MM.1S (cell line): Measurements from ENCODE around the gene CTSH.

Source experiments
- DNase-seq: peaks from one replicate; pipeline ENCODE4 v3.0.0-alpha.2; 2015
- H2AFZ ChIP-seq: fragments of 300-600 bp; sonication (generic); 2 replicates; pipeline ENCODE4 v1.6.0; 2016; ENCODE audit warnings: antibody characterized with exemption, low read length
- H3F3A ChIP-seq: fragments of 300-600 bp; sonication (generic); 2 replicates; pipeline ENCODE4 v1.6.1; 2016; ENCODE audit warnings: mild to moderate bottlenecking, antibody characterized with exemption, low read length, moderate library complexity, mixed read lengths; ENCODE audit not compliant: insufficient read depth
- H3K27ac ChIP-seq: fragments of 300-600 bp; sonication (generic); 2 replicates; pipeline ENCODE4 v1.5.1; 2016; ENCODE audit warnings: mild to moderate bottlenecking, low read length
- H3K27me3 ChIP-seq: fragments of 300-600 bp; sonication (generic); replicated peaks from 2 replicates; pipeline ENCODE4 v1.6.0; 2016; ENCODE audit warnings: low read length; ENCODE audit not compliant: insufficient read depth
- H3K36me3 ChIP-seq: fragments of 300-600 bp; sonication (generic); replicated peaks from 2 replicates; pipeline ENCODE4 v1.6.1; 2016; ENCODE audit warnings: mild to moderate bottlenecking, low read length, mixed read lengths; ENCODE audit not compliant: insufficient read depth
- H3K4me1 ChIP-seq: fragments of 300-600 bp; sonication (generic); 2 replicates; pipeline ENCODE4 v1.6.1; 2016; ENCODE audit warnings: low read length, mixed read lengths
- H3K4me2 ChIP-seq: fragments of 300-600 bp; sonication (generic); 2 replicates; pipeline ENCODE4 v1.6.0; 2016; ENCODE audit warnings: low read depth, low read length
- H3K4me3 ChIP-seq: fragments of 300-600 bp; sonication (generic); 2 replicates; pipeline ENCODE4 v1.5.1; 2016; ENCODE audit warnings: low read length, mixed read lengths
- H3K79me2 ChIP-seq: fragments of 300-600 bp; sonication (generic); 2 replicates; pipeline ENCODE4 v1.6.1; 2016; ENCODE audit warnings: mixed run types, low read length, mixed read lengths
- H3K9ac ChIP-seq: fragments of 300-600 bp; sonication (generic); 2 replicates; pipeline ENCODE4 v1.6.1; 2016; ENCODE audit warnings: low read length, mixed read lengths
- H3K9me2 ChIP-seq: fragments of 300-600 bp; sonication (generic); replicated peaks from 2 replicates; pipeline ENCODE4 v1.6.1; 2016; ENCODE audit warnings: mild to moderate bottlenecking, low read length, mixed read lengths; ENCODE audit not compliant: insufficient read depth
- H3K9me3 ChIP-seq: fragments of 300-600 bp; sonication (generic); replicated peaks from 2 replicates; pipeline ENCODE4 v1.6.1; 2016; ENCODE audit warnings: mild to moderate bottlenecking, low read length, mixed read lengths; ENCODE audit not compliant: insufficient read depth
- H4K20me1 ChIP-seq: fragments of 300-600 bp; sonication (generic); 2 replicates; pipeline ENCODE4 v1.6.1; 2016; ENCODE audit warnings: mild to moderate bottlenecking, low read length, moderate library complexity, mixed read lengths; ENCODE audit not compliant: insufficient read depth
- EZH2 ChIP-seq: fragments of 300-600 bp; sonication (generic); optimal IDR thresholded peaks from 2 replicates; pipeline ENCODE3; 2017; ENCODE audit warnings: low read depth, mild to moderate bottlenecking, antibody characterized with exemption, low read length, mixed read lengths
- EZH2phosphoT487 ChIP-seq: fragments of 300-600 bp; sonication (generic); IDR thresholded peaks from 2 replicates; pipeline ENCODE4 v1.6.1; 2018; ENCODE audit warnings: antibody characterized with exemption, low read length
- TF ChIP-seq, protein P1 (sequence below): fragments of 300-600 bp; sonication (generic); IDR thresholded peaks from 2 replicates; pipeline ENCODE4 v1.5.1; 2016; ENCODE audit warnings: antibody characterized with exemption, low read length, mixed read lengths

Gene CTSH

DNA sequence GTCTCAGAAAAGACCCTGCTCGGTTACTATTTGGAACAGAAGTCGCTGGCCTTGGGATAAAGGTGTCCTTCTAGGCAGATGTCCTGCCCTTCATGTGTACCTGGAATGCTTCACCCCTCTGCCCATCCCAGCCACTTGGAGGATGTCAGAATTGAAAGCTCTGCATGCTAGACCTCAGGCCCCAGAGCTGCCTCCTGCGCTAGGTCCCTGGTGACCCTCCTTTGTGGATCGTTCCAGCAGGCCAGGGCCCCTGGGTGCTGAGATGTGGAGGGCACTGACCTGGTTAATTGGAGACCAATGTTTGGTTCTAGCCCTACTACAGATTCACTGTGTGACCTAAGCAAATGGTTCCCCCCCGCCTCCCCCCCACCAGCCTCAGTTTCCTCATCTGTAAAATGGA lies 2.7 kb upstream of the CTSH start:
- peaks cover 4% of the 10 kb centered on the region; the same call in 1 of the 2 replicates for H3K4me1 ChIP-seq
- H3K79me2 ChIP-seq: no peaks in the 10 kb centered on the region
- H4K20me1 ChIP-seq: no peaks in the 10 kb centered on the region
- H3K4me2 ChIP-seq: no peak overlapping the region
- no peak overlapping the region for H3K9ac ChIP-seq
- H3K27ac ChIP-seq: no peak overlapping the region
- no peaks in the 10 kb centered on the region for H3K9me3 ChIP-seq
- no peaks in the 10 kb centered on the region for H3F3A ChIP-seq
- H3K4me3 ChIP-seq: no peak overlapping the region
- no peak for DNase-seq
- H3K9me2 ChIP-seq: no peaks in the 10 kb centered on the region
- no peaks in the 10 kb centered on the region for H3K36me3 ChIP-seq
- peaks cover 10% of the 10 kb centered on the region for H3K27me3 ChIP-seq
- H2AFZ ChIP-seq: no peak overlapping the region
- TF ChIP-seq, protein P1, sequence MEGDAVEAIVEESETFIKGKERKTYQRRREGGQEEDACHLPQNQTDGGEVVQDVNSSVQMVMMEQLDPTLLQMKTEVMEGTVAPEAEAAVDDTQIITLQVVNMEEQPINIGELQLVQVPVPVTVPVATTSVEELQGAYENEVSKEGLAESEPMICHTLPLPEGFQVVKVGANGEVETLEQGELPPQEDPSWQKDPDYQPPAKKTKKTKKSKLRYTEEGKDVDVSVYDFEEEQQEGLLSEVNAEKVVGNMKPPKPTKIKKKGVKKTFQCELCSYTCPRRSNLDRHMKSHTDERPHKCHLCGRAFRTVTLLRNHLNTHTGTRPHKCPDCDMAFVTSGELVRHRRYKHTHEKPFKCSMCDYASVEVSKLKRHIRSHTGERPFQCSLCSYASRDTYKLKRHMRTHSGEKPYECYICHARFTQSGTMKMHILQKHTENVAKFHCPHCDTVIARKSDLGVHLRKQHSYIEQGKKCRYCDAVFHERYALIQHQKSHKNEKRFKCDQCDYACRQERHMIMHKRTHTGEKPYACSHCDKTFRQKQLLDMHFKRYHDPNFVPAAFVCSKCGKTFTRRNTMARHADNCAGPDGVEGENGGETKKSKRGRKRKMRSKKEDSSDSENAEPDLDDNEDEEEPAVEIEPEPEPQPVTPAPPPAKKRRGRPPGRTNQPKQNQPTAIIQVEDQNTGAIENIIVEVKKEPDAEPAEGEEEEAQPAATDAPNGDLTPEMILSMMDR: no peak
- TF ChIP-seq EZH2: no peak

DNA sequence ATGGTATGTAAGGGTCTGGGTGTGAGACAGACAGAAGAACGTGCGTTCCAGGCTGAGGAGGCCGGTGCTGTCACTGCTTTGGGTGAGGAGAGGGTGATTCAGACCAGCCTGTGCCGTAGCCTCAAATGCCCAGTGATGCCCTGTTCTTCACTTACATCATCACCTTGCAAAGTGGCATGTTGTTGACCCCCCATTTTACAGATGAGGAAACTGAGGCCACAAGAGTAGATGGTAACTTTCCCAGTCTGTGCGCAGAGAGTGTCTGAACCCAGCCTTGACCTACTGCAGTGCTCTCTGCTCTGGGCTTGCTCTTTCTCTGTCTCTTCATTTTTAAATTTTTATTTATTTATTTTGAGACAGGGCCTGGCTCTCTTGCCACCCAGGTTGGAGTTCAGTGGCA lies 1.6 kb upstream of the CTSH start:
- Histone ChIP-seq H3K27me3 (peaks cover 10% of the 10 kb centered on the region), H2AFZ (no peak overlapping the region), H3K79me2 (no peaks in the 10 kb centered on the region), H4K20me1 (no peaks in the 10 kb centered on the region), H3K4me2 (no peak overlapping the region), H3K4me1 (peaks cover 4% of the 10 kb centered on the region; the same call in 1 of the 2 replicates), H3K9me2 (no peaks in the 10 kb centered on the region), H3K9ac (no peak overlapping the region), H3K27ac (no peak overlapping the region), H3K36me3 (no peaks in the 10 kb centered on the region), H3K9me3 (no peaks in the 10 kb centered on the region), H3F3A (no peaks in the 10 kb centered on the region), H3K4me3 (no peak overlapping the region)
- TF ChIP-seq, protein P1: no peak
- TF ChIP-seq EZH2 (no peak), EZH2phosphoT487 (no peak)
- no peak for DNase-seq

DNA sequence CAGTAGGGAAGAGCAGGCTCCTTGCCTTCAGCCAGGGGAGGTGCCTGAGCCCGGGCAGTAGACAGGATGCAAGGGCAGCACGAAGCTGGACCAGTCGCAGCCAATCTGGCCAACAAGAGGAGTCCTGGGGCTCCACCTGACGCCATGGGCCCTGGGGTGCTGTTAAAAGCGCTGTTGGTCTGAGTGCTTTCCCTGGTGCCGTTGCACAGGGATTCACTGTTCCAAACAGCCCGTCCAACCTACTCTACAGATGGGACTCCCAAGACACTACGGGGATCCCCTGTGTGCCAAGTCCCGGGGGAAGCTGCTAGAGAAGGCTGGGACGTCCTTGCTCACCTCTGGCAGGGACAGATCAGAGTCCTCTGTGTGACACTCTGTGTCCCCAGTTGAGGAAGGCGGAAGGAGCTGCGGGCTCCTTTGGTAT lies 632 bp downstream of the CTSH start:
- Histone ChIP-seq H2AFZ (peak overlapping the region; percentile 91), H3F3A (peaks cover 5% of the 10 kb centered on the region; the same call in 1 of the 2 replicates), H3K27me3 (peaks cover 10% of the 10 kb centered on the region), H4K20me1 (no peaks in the 10 kb centered on the region), H3K4me3 (peak overlapping the region; percentile 72), H3K9ac (peak overlapping the region; percentile 37; the same call in 1 of the 2 replicates), H3K36me3 (no peaks in the 10 kb centered on the region), H3K9me3 (no peaks in the 10 kb centered on the region), H3K4me2 (peak overlapping the region; percentile 100), H3K9me2 (no peaks in the 10 kb centered on the region), H3K27ac (no peak overlapping the region), H3K79me2 (no peaks in the 10 kb centered on the region), H3K4me1 (peaks cover 12% of the 10 kb centered on the region)
- TF ChIP-seq EZH2phosphoT487 (no peak), EZH2 (no peak)
- TF ChIP-seq, protein P1: no peak
- no peak for DNase-seq
